ENCODE data around the gene ECSIT.

ECSIT gene

GRCh38 chr19:11505504-11506100 is 23.3 kb downstream of the ECSIT start, which contains the start of gene ZNF653:
Gene ZNF653, minus strand, starts transcription at chr19:11505839. Its CDS starts 53 bp downstream, at chr19:11505786.
- Histone ChIP-seq H3K9me3 (ENCODE audit: insufficient read depth, low read depth, low read length) (no peaks in the 10 kb centered on the region), H3K4me3 (ENCODE audit: low read length, poor library complexity, severe bottlenecking) (peak within 1 kb of the TSS; percentile 77), H3K36me3 (ENCODE audit: insufficient read depth, low read length) (no peaks in the 10 kb centered on the region), H2AFZ (ENCODE audit: low read length) (peak within 1 kb of the TSS; percentile 87), H3F3A (ENCODE audit: low read depth) (no peaks in the 10 kb centered on the region), H3K4me1 (ENCODE audit: insufficient read depth, low read length, poor library complexity, severe bottlenecking) (peaks cover 11% of the 10 kb centered on the region), H3K27me3 (ENCODE audit: insufficient read depth, low read length, poor library complexity, severe bottlenecking) (no peaks in the 10 kb centered on the region), H3K9ac (ENCODE audit: low read depth, low read length, poor library complexity, severe bottlenecking) (peak within 1 kb of the TSS; percentile 81), H3K4me2 (ENCODE audit: low read depth, low read length, poor library complexity, severe bottlenecking) (peak within 1 kb of the TSS; percentile 83), H4K20me1 (ENCODE audit: insufficient read depth, low read length, poor library complexity, severe bottlenecking) (no peaks in the 10 kb centered on the region), H3K79me2 (ENCODE audit: insufficient read depth, low read length) (peaks cover 24% of the 10 kb centered on the region), H3K9me2 (replicated peaks; ENCODE audit: low read depth, low read length) (no peaks in the 10 kb centered on the region)
- TF ChIP-seq CTCF (conservative IDR thresholded peaks at IDR 0.05; ENCODE audit: low read length) = no peak
- no peak for TF ChIP-seq EZH2phosphoT487 (IDR thresholded peaks at IDR 0.05; ENCODE audit: borderline replicate concordance)

GRCh38 chr19:11505032-11505503 is 23.9 kb downstream of the ECSIT start:
- Histone ChIP-seq H4K20me1 (ENCODE audit: insufficient read depth, low read length, poor library complexity, severe bottlenecking) (no peaks in the 10 kb centered on the region), H3K79me2 (ENCODE audit: insufficient read depth, low read length) (peaks cover 24% of the 10 kb centered on the region), H3K36me3 (ENCODE audit: insufficient read depth, low read length) (no peaks in the 10 kb centered on the region), H2AFZ (ENCODE audit: low read length) (peak overlapping the region; percentile 87), H3K9me3 (ENCODE audit: insufficient read depth, low read depth, low read length) (no peaks in the 10 kb centered on the region), H3K4me2 (ENCODE audit: low read depth, low read length, poor library complexity, severe bottlenecking) (peak overlapping the region; percentile 83), H3F3A (ENCODE audit: low read depth) (no peaks in the 10 kb centered on the region), H3K4me1 (ENCODE audit: insufficient read depth, low read length, poor library complexity, severe bottlenecking) (peaks cover 11% of the 10 kb centered on the region), H3K27me3 (ENCODE audit: insufficient read depth, low read length, poor library complexity, severe bottlenecking) (no peaks in the 10 kb centered on the region), H3K4me3 (ENCODE audit: low read length, poor library complexity, severe bottlenecking) (peak overlapping the region; percentile 77), H3K9me2 (replicated peaks; ENCODE audit: low read depth, low read length) (no peaks in the 10 kb centered on the region), H3K9ac (ENCODE audit: low read depth, low read length, poor library complexity, severe bottlenecking) (peak overlapping the region; percentile 81)
- no peak for TF ChIP-seq EZH2phosphoT487 (IDR thresholded peaks at IDR 0.05; ENCODE audit: borderline replicate concordance)
- no peak for TF ChIP-seq CTCF (conservative IDR thresholded peaks at IDR 0.05; ENCODE audit: low read length)

GRCh38 chr19:11504502-11505031 is 24.4 kb downstream of the ECSIT start:
- no peaks in the 10 kb centered on the region for H3K9me2 ChIP-seq (replicated peaks; ENCODE audit: low read depth, low read length)
- H3F3A ChIP-seq (ENCODE audit: low read depth) = no peaks in the 10 kb centered on the region
- H3K4me3 ChIP-seq (ENCODE audit: low read length, poor library complexity, severe bottlenecking) = peak overlapping the region; percentile 77
- no peaks in the 10 kb centered on the region for H4K20me1 ChIP-seq (ENCODE audit: insufficient read depth, low read length, poor library complexity, severe bottlenecking)
- peaks cover 11% of the 10 kb centered on the region for H3K4me1 ChIP-seq (ENCODE audit: insufficient read depth, low read length, poor library complexity, severe bottlenecking)
- TF ChIP-seq EZH2phosphoT487 (IDR thresholded peaks at IDR 0.05; ENCODE audit: borderline replicate concordance) (no peak), CTCF (conservative IDR thresholded peaks at IDR 0.05; ENCODE audit: low read length) (no peak)
- peak overlapping the region; percentile 83 for H3K4me2 ChIP-seq (ENCODE audit: low read depth, low read length, poor library complexity, severe bottlenecking)
- no peaks in the 10 kb centered on the region for H3K27me3 ChIP-seq (ENCODE audit: insufficient read depth, low read length, poor library complexity, severe bottlenecking)
- H3K9me3 ChIP-seq (ENCODE audit: insufficient read depth, low read depth, low read length) = no peaks in the 10 kb centered on the region
- peak overlapping the region; percentile 81 for H3K9ac ChIP-seq (ENCODE audit: low read depth, low read length, poor library complexity, severe bottlenecking)
- H3K79me2 ChIP-seq (ENCODE audit: insufficient read depth, low read length) = peaks cover 24% of the 10 kb centered on the region
- peak overlapping the region; percentile 77 for H2AFZ ChIP-seq (ENCODE audit: low read length)
- H3K36me3 ChIP-seq (ENCODE audit: insufficient read depth, low read length) = no peaks in the 10 kb centered on the region

All from Loucy (cell line).